HL-60 (cell line): Measurements from ENCODE around the gene PSMD8.

Experiments
- DNase-seq, 2 experiments: peaks; one replicate each; pipeline ENCODE4 v3.0.0-alpha.2; 2010 to 2020; ENCODE audit warnings: low read depth in 1 of 2, low spot score in 1 of 2
- H3K27ac ChIP-seq: fragments of 250-450 bp; sonication (Bioruptor Pico); replicated peaks from 2 replicates; pipeline ENCODE4 v1.5.1; 2020; ENCODE audit warnings: mild to moderate bottlenecking, moderate library complexity
- H3K27me3 ChIP-seq: fragments of 250-450 bp; sonication (Bioruptor Pico); 2 replicates; pipeline ENCODE4 v1.5.1; 2021; ENCODE audit warnings: mild to moderate bottlenecking, moderate library complexity; ENCODE audit not compliant: insufficient read depth, poor library complexity, severe bottlenecking
- H3K4me3 ChIP-seq: replicated peaks from 2 replicates; pipeline ENCODE4 v1.5.1; 2011; ENCODE audit warnings: mild to moderate bottlenecking, control low read depth, low read length; ENCODE audit not compliant: insufficient read depth
- CTCF ChIP-seq: IDR thresholded peaks from one replicate; pipeline ENCODE4 v1.5.1; 2011; ENCODE audit warnings: low read length, control low read depth, inconsistent platforms; ENCODE audit not compliant: insufficient read depth
- GABPA ChIP-seq: IDR thresholded peaks from 2 replicates; pipeline ENCODE4 v1.6.1; 2012; ENCODE audit warnings: low read depth
- POLR2AphosphoS5 ChIP-seq: IDR thresholded peaks from 2 replicates; pipeline ENCODE4 v1.6.1; 2012; ENCODE audit warnings: low read depth
- REST ChIP-seq: IDR thresholded peaks from 2 replicates; pipeline ENCODE4 v1.6.1; 2012; ENCODE audit warnings: low read depth; ENCODE audit not compliant: insufficient replicate concordance
- SPI1 ChIP-seq: IDR thresholded peaks from 2 replicates; pipeline ENCODE4 v1.6.1; 2012; ENCODE audit warnings: low read depth, mild to moderate bottlenecking, borderline replicate concordance

PSMD8 gene

GRCh38 chr19:38377052-38377451 is 2.7 kb downstream of the PSMD8 start:
- DNase-seq: no peak
- Histone ChIP-seq H3K27ac (no peak overlapping the region), H3K27me3 (no peaks in the 10 kb centered on the region), H3K4me3 (no peak overlapping the region)
- no peak for TF ChIP-seq GABPA
- no peak for TF ChIP-seq SPI1
- no peak for TF ChIP-seq POLR2AphosphoS5
- TF ChIP-seq REST: no peak
- no peak for TF ChIP-seq CTCF

- Histone ChIP-seq H3K27ac (no peak overlapping the region), H3K27me3 (no peaks in the 10 kb centered on the region), H3K4me3 (no peak overlapping the region)
- no peak for DNase-seq
- TF ChIP-seq REST (no peak), POLR2AphosphoS5 (no peak)
Measured at GRCh38 chr19:38378866-38379265, 4.5 kb downstream of the PSMD8 start.

- no peak for TF ChIP-seq REST
- TF ChIP-seq GABPA: no peak
- no peak for TF ChIP-seq CTCF
- TF ChIP-seq SPI1: no peak
- no peak for TF ChIP-seq POLR2AphosphoS5
Measured at GRCh38 chr19:38381138-38381537, 6.8 kb downstream of the PSMD8 start.

GRCh38 chr19:38383184-38383583 is 8.8 kb downstream of the PSMD8 start:
- TF ChIP-seq GABPA: no peak
- no peak for TF ChIP-seq CTCF
- no peak for TF ChIP-seq REST
- no peak for TF ChIP-seq SPI1
- no peak for TF ChIP-seq POLR2AphosphoS5
- DNase-seq: no peak
- Histone ChIP-seq H3K27ac (no peak overlapping the region), H3K4me3 (no peak overlapping the region), H3K27me3 (peaks cover 6% of the 10 kb centered on the region)

More at GRCh38 chr19:38381138-38381537, 6.8 kb downstream of the PSMD8 start:
- no peak overlapping the region for H3K27ac ChIP-seq
- H3K4me3 ChIP-seq: no peak overlapping the region
- DNase-seq: no peak
- H3K27me3 ChIP-seq: no peaks in the 10 kb centered on the region
